PC-3 (cell line): ENCODE results near the gene HIBCH.

Source experiments
- EZH2 ChIP-seq: fragments of 300-600 bp; sonication (generic); IDR thresholded peaks from one replicate; pipeline ENCODE4 v1.6.1; 2017; ENCODE audit warnings: antibody characterized with exemption, mild to moderate bottlenecking, low read length; ENCODE audit not compliant: unreplicated experiment
- EZH2phosphoT487 ChIP-seq: fragments of 300-600 bp; sonication (generic); IDR thresholded peaks from 2 replicates; pipeline ENCODE4 v1.6.1; 2018; ENCODE audit warnings: mild to moderate bottlenecking, antibody characterized with exemption, low read length, borderline replicate concordance
- TF ChIP-seq, protein P1 (sequence below): fragments of 300-600 bp; sonication (generic); conservative IDR thresholded peaks from 2 replicates; pipeline ENCODE4 v1.5.1; 2017; ENCODE audit warnings: antibody characterized with exemption, low read depth, mild to moderate bottlenecking, low read length

- TF ChIP-seq, protein P1, sequence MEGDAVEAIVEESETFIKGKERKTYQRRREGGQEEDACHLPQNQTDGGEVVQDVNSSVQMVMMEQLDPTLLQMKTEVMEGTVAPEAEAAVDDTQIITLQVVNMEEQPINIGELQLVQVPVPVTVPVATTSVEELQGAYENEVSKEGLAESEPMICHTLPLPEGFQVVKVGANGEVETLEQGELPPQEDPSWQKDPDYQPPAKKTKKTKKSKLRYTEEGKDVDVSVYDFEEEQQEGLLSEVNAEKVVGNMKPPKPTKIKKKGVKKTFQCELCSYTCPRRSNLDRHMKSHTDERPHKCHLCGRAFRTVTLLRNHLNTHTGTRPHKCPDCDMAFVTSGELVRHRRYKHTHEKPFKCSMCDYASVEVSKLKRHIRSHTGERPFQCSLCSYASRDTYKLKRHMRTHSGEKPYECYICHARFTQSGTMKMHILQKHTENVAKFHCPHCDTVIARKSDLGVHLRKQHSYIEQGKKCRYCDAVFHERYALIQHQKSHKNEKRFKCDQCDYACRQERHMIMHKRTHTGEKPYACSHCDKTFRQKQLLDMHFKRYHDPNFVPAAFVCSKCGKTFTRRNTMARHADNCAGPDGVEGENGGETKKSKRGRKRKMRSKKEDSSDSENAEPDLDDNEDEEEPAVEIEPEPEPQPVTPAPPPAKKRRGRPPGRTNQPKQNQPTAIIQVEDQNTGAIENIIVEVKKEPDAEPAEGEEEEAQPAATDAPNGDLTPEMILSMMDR: no peak
- TF ChIP-seq EZH2: no peak
- TF ChIP-seq EZH2phosphoT487: no peak
Observed at GRCh38 chr2:190199530-190199929, 120.1 kb downstream of the HIBCH start.
